ENCODE measurements around the gene FXYD3.
"Not testable (repeated sequence)": the region's sequence is repeated elsewhere in the genome, so short reads cannot be mapped to it uniquely, and the experiment has no call there.

Gene FXYD3

GRCh38 chr19:35120898-35121297 is 5.3 kb downstream of the FXYD3 start:
- no peak for DNase-seq
- intact Hi-C loops (cut with DNase I), result no loop called here

- intact Hi-C loops (cut with DNase I), result no loop called here
- no peak for DNase-seq
Measured at GRCh38 chr19:35122687-35123551, 7.3 kb downstream of the FXYD3 start.

GRCh38 chr19:35123573-35123972 is 8.0 kb downstream of the FXYD3 start:
- intact Hi-C loops (cut with DNase I), result no loop called here

GRCh38 chr19:35124098-35125060 is 8.8 kb downstream of the FXYD3 start:
- intact Hi-C loops (cut with DNase I), result no loop called here
- peak; percentile 91 to 99 (median 96) for DNase-seq

More at GRCh38 chr19:35123573-35123972, 8.0 kb downstream of the FXYD3 start:
- DNase-seq, result peak in 3 of 10 donors; percentile 54 to 91 (median 54)

GRCh38 chr19:35125270-35125717 is 9.7 kb downstream of the FXYD3 start:
- no peak for DNase-seq
- intact Hi-C loops (cut with DNase I), result no loop called here

- DNase-seq, result no peak
Measured at GRCh38 chr19:35125749-35126623, 10.4 kb downstream of the FXYD3 start.

GRCh38 chr19:35126624-35126959 is 11.0 kb downstream of the FXYD3 start:
- intact Hi-C loops (cut with DNase I), result no loop called here
- peak in 6 of 10 donors; percentile 58 to 97 (median 74) for DNase-seq

More at GRCh38 chr19:35125749-35126623, 10.4 kb downstream of the FXYD3 start:
- intact Hi-C loops (cut with DNase I), result no loop called here

GRCh38 chr19:35127871-35128270 is 12.2 kb downstream of the FXYD3 start:
- no peak for DNase-seq
- intact Hi-C loops (cut with DNase I), result no loop called here

GRCh38 chr19:35128398-35129057 is 12.9 kb downstream of the FXYD3 start:
- intact Hi-C loops (cut with DNase I), result no loop called here
- DNase-seq, result no peak

- DNase-seq, result not testable (repeated sequence)
Measured at GRCh38 chr19:35129724-35130274, 14.2 kb downstream of the FXYD3 start.

GRCh38 chr19:35130761-35131720 is 15.4 kb downstream of the FXYD3 start:
- DNase-seq, result peak in 1 of 10 donors; percentile 50
- intact Hi-C loops (cut with DNase I), result no loop called here

More at GRCh38 chr19:35129724-35130274, 14.2 kb downstream of the FXYD3 start:
- intact Hi-C loops (cut with DNase I), result not testable (repeated sequence)

GRCh38 chr19:35132254-35132653 is 16.6 kb downstream of the FXYD3 start:
- intact Hi-C loops (cut with DNase I), result no loop called here
- DNase-seq, result no peak

GRCh38 chr19:35133826-35134225 is 18.2 kb downstream of the FXYD3 start:
- intact Hi-C loops (cut with DNase I), result no loop called here
- DNase-seq, result peak in 3 of 10 donors; percentile 46 to 92 (median 88)

GRCh38 chr19:35134601-35135242 is 19.1 kb downstream of the FXYD3 start, which contains the start of gene LGI4:
LGI4 (minus strand) TSS chr19:35135059; CDS start chr19:35134680, 379 bp downstream.
- DNase-seq, result peak in 1 of 10 donors; percentile 77
- intact Hi-C loops (cut with DNase I), result loop anchor here (1.0 to 5.0 kb wide), 2 partner anchors 21 to 92 kb away; partner anchors contain the start of gene HPN

- peak in 9 of 10 donors; percentile 79 to 97 (median 84) for DNase-seq
- intact Hi-C loops (cut with DNase I), result loop anchor here (1.0 to 5.0 kb wide), 2 partner anchors 22 to 93 kb away; partner anchors contain the start of gene HPN
Measured at GRCh38 chr19:35135389-35135909, 19.8 kb downstream of the FXYD3 start.

GRCh38 chr19:35136231-35136630 is 20.6 kb downstream of the FXYD3 start:
- DNase-seq, result peak in 1 of 10 donors; percentile 49
- intact Hi-C loops (cut with DNase I), result loop anchor here (5.0 kb wide), 1 partner anchor 94 kb away; the partner anchor contains the start of gene HPN
